Colon (tissue), 2 donors: Measurements from ENCODE around the gene C11orf87.

Source experiments
- FAIRE-seq: peaks from 2 replicates; lab custom pipeline; 2012; peaks lifted over from hg19 to GRCh38; lab: Jason Lieb, UNC
- donor health status: control.
- donor health status: control.

The C11orf87 gene

DNA sequence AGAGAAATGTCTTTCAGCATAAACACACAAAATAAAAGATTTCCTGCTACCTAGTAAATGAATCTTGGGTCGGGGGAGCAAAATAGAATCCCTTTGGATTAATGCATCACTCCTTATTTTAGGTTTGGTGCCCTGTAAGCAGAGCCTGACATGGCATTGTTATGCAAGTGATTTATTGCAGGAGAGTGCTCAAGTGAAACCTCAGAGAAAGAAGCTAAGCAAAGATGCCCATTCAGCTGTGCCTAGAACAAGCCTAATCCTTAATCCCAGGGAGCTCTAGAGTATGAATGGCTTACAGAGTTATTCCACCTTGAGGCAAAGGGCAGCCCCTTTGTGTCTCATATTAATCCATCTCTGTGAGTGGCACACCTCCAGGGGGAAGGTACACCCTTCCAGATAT, 21.1 kb downstream of the C11orf87 start:
- FAIRE-seq = no peak

DNA sequence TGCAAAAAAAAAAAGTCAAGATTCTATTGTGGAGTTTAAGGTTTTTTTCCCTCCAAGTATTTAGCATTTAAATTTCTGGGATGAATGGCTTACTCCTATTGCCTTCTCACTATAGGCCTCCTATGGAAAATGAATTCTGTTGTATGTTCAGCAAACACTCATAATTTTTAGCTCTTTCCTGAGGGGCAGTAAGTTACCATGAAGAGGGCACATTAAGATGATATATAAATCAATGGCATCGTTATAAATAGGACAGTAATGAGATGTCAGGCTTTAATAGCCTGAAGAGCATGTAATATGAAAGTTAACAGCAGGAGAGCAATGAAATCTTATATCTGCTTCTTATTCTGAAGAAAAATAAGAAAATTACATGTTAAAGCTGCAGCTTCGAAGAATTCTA, 32.9 kb downstream of the C11orf87 start:
- FAIRE-seq = no peak
